Measurements from ENCODE around the gene DOCK9.

DOCK9 gene

GRCh38 chr13:98954313-98954712 is 23.6 kb downstream of the DOCK9 start:
- no peak overlapping the region for H3K4me3 ChIP-seq (ENCODE audit: low read depth, low read length)
- TF ChIP-seq CTCF (IDR thresholded peaks at IDR 0.05; ENCODE audit: borderline replicate concordance, insufficient read depth, low read depth, low read length): no peak

GRCh38 chr13:98951266-98951665 is 26.6 kb downstream of the DOCK9 start:
- TF ChIP-seq CTCF (IDR thresholded peaks at IDR 0.05; ENCODE audit: borderline replicate concordance, insufficient read depth, low read depth, low read length): no peak
- H3K4me3 ChIP-seq (ENCODE audit: low read depth, low read length): no peak overlapping the region

- H3K4me3 ChIP-seq (ENCODE audit: low read depth, low read length): no peak overlapping the region
- no peak for TF ChIP-seq CTCF (IDR thresholded peaks at IDR 0.05; ENCODE audit: borderline replicate concordance, insufficient read depth, low read depth, low read length)
Observed at GRCh38 chr13:98950705-98951104, 27.2 kb downstream of the DOCK9 start.

GRCh38 chr13:98947925-98948324 is 29.9 kb downstream of the DOCK9 start:
- no peak for TF ChIP-seq CTCF (IDR thresholded peaks at IDR 0.05; ENCODE audit: borderline replicate concordance, insufficient read depth, low read depth, low read length)
- no peak overlapping the region for H3K4me3 ChIP-seq (ENCODE audit: low read depth, low read length)

GRCh38 chr13:98945863-98946605 is 31.8 kb downstream of the DOCK9 start:
- H3K4me3 ChIP-seq (ENCODE audit: low read depth, low read length): no peak overlapping the region
- TF ChIP-seq CTCF (IDR thresholded peaks at IDR 0.05; ENCODE audit: borderline replicate concordance, insufficient read depth, low read depth, low read length): no peak

- TF ChIP-seq CTCF (IDR thresholded peaks at IDR 0.05; ENCODE audit: borderline replicate concordance, insufficient read depth, low read depth, low read length): no peak
- no peak overlapping the region for H3K4me3 ChIP-seq (ENCODE audit: low read depth, low read length)
Observed at GRCh38 chr13:98944336-98944735, 33.5 kb downstream of the DOCK9 start.

GRCh38 chr13:98942997-98943396 is 34.9 kb downstream of the DOCK9 start:
- H3K4me3 ChIP-seq (ENCODE audit: low read depth, low read length): no peak overlapping the region
- no peak for TF ChIP-seq CTCF (IDR thresholded peaks at IDR 0.05; ENCODE audit: borderline replicate concordance, insufficient read depth, low read depth, low read length)
